H9 (cell line): Measurements from ENCODE around the gene SLC9B1. TPM values are rescaled to one million over a fixed set of nuclear protein-coding genes. Genes with fewer than 3 reads are reported as not detected.
A peak's percentile ranks its signal among the peaks of the same experiment; 100 is the strongest.

Source experiments
- DNase-seq: peaks from one replicate; pipeline ENCODE4 v3.0.0-alpha.2; 2017
- H2AFZ ChIP-seq: one replicate; pipeline ENCODE4 v1.6.1; 2013; ENCODE audit warnings: mild to moderate bottlenecking, low read length, control low read depth, moderate library complexity
- H2AK5ac ChIP-seq: 2 replicates; pipeline ENCODE4 v1.6.1; 2013; ENCODE audit warnings: low read length, control low read depth, mixed read lengths; ENCODE audit not compliant: insufficient read length
- H2BK120ac ChIP-seq: one replicate; pipeline ENCODE4 v1.6.1; 2013; ENCODE audit warnings: low read depth, mild to moderate bottlenecking, low read length, control low read depth, inconsistent platforms; ENCODE audit not compliant: poor library complexity, severe bottlenecking
- H2BK12ac ChIP-seq: 2 replicates; pipeline ENCODE4 v1.6.1; 2013; ENCODE audit warnings: low read length, control low read depth, mixed read lengths, low read depth; ENCODE audit not compliant: insufficient read length
- H2BK15ac ChIP-seq: 2 replicates; pipeline ENCODE4 v1.6.1; 2013; ENCODE audit warnings: low read depth, low read length, control low read depth
- H2BK20ac ChIP-seq: one replicate; pipeline ENCODE4 v1.6.1; 2013; ENCODE audit warnings: low read depth, mild to moderate bottlenecking, low read length, control low read depth, inconsistent platforms; ENCODE audit not compliant: poor library complexity, severe bottlenecking
- H2BK5ac ChIP-seq: 2 replicates; pipeline ENCODE4 v1.6.1; 2013; ENCODE audit warnings: low read length, control low read depth, mixed read lengths; ENCODE audit not compliant: insufficient read length
- H3K14ac ChIP-seq: 2 replicates; pipeline ENCODE4 v1.6.1; 2013; ENCODE audit warnings: low read length, control low read depth; ENCODE audit not compliant: insufficient read depth
- H3K18ac ChIP-seq: 2 replicates; pipeline ENCODE4 v1.6.1; 2013; ENCODE audit warnings: low read depth, mild to moderate bottlenecking, mixed read lengths, low read length, control low read depth; ENCODE audit not compliant: insufficient read length
- H3K23ac ChIP-seq: 2 replicates; pipeline ENCODE4 v1.6.1; 2013; ENCODE audit warnings: low read length, control low read depth, mixed read lengths, low read depth; ENCODE audit not compliant: insufficient read length
- H3K23me2 ChIP-seq: 2 replicates; pipeline ENCODE4 v1.6.1; 2013; ENCODE audit warnings: low read depth, mild to moderate bottlenecking, mixed read lengths, low read length, control low read depth; ENCODE audit not compliant: insufficient read length, poor library complexity, severe bottlenecking
- H3K27ac ChIP-seq: 2 replicates; pipeline ENCODE4 v1.5.1; 2013; ENCODE audit warnings: low read length, control low read depth, mixed read lengths, low read depth; ENCODE audit not compliant: insufficient read length
- H3K27me3 ChIP-seq: 2 replicates; pipeline ENCODE4 v1.6.1; 2013; ENCODE audit warnings: low read length, control low read depth, inconsistent platforms; ENCODE audit not compliant: insufficient read depth
- H3K4ac ChIP-seq: 2 replicates; pipeline ENCODE4 v1.6.1; 2013; ENCODE audit warnings: low read depth, mild to moderate bottlenecking, control low read depth, inconsistent platforms, low read length, moderate library complexity
- H3K4me1 ChIP-seq: 2 replicates; pipeline ENCODE4 v1.6.1; 2013; ENCODE audit warnings: low read length, control low read depth, inconsistent platforms; ENCODE audit not compliant: insufficient read depth
- H3K4me2 ChIP-seq: 2 replicates; pipeline ENCODE4 v1.6.1; 2013; ENCODE audit warnings: low read length, control low read depth, mixed read lengths; ENCODE audit not compliant: insufficient read length, insufficient read depth
- H3K56ac ChIP-seq: 2 replicates; pipeline ENCODE4 v1.6.1; 2013; ENCODE audit warnings: low read depth, mild to moderate bottlenecking, mixed read lengths, low read length, control low read depth; ENCODE audit not compliant: insufficient read length
- H3K79me1 ChIP-seq: 2 replicates; pipeline ENCODE4 v1.6.1; 2013; ENCODE audit warnings: low read depth, mild to moderate bottlenecking, moderate library complexity, low read length, control low read depth, inconsistent platforms; ENCODE audit not compliant: insufficient read depth, poor library complexity, severe bottlenecking
- H3K79me2 ChIP-seq: 2 replicates; pipeline ENCODE4 v1.6.1; 2013; ENCODE audit warnings: low read length, control low read depth, inconsistent platforms; ENCODE audit not compliant: insufficient read depth
- H3K9ac ChIP-seq: 2 replicates; pipeline ENCODE4 v1.6.1; 2013; ENCODE audit warnings: low read length, control low read depth, mixed read lengths; ENCODE audit not compliant: insufficient read length; ENCODE audit errors: extremely low read depth
- H3K9me3 ChIP-seq: one replicate; pipeline ENCODE4 v1.6.1; 2013; ENCODE audit warnings: low read depth, low read length, inconsistent platforms; ENCODE audit not compliant: control insufficient read depth
- H3T11ph ChIP-seq: one replicate; pipeline ENCODE4 v1.6.1; 2013; ENCODE audit warnings: mild to moderate bottlenecking, low read length, control low read depth, inconsistent platforms
- H4K20me1 ChIP-seq: one replicate; pipeline ENCODE4 v1.6.1; 2013; ENCODE audit not compliant: control insufficient read depth, insufficient read length, insufficient read depth
- H4K5ac ChIP-seq: 2 replicates; pipeline ENCODE4 v1.6.1; 2013; ENCODE audit warnings: low read depth, mild to moderate bottlenecking, mixed read lengths, low read length, control low read depth; ENCODE audit not compliant: insufficient read length
- H4K8ac ChIP-seq: replicated peaks from 2 replicates; pipeline ENCODE4 v1.6.1; 2013; ENCODE audit warnings: low read length, control low read depth, mixed read lengths, low read depth; ENCODE audit not compliant: insufficient read length
- H4K91ac ChIP-seq: 2 replicates; pipeline ENCODE4 v1.6.1; 2013; ENCODE audit warnings: low read depth, mild to moderate bottlenecking, moderate library complexity, mixed read lengths, low read length, control low read depth; ENCODE audit not compliant: insufficient read length
- H3K27ac Mint-ChIP-seq, 3 experiments: 2 replicates in 2 of 3; 3 replicates in 1 of 3; pipeline ENCODE4 v1.8.0; 2020 to 2021; ENCODE audit warnings: mixed read lengths in 3 of 3, mild to moderate bottlenecking in 1 of 3, moderate library complexity in 1 of 3
- H3K27me3 Mint-ChIP-seq: 2 replicates; pipeline ENCODE4 v1.8.0; 2021; ENCODE audit warnings: low read depth, mild to moderate bottlenecking, moderate library complexity, mixed read lengths
- H3K36me3 Mint-ChIP-seq, 3 experiments: 2 replicates in 2 of 3; 3 replicates in 1 of 3; pipeline ENCODE4 v1.8.0; 2020 to 2021; ENCODE audit warnings: low read depth in 3 of 3, mixed read lengths in 3 of 3; ENCODE audit not compliant: insufficient read depth in 1 of 3
- H3K4me1 Mint-ChIP-seq, 2 experiments: 2 replicates each; pipeline ENCODE4 v1.8.0; 2020; ENCODE audit warnings: mixed read lengths in 2 of 2
- H3K4me3 Mint-ChIP-seq, 2 experiments: 2 replicates in 1 of 2; 3 replicates in 1 of 2; pipeline ENCODE4 v1.8.0; 2020 to 2021; ENCODE audit warnings: mild to moderate bottlenecking in 2 of 2, mixed read lengths in 2 of 2, moderate library complexity in 1 of 2
- H3K9me3 Mint-ChIP-seq, 2 experiments: 2 replicates in 1 of 2; 3 replicates in 1 of 2; pipeline ENCODE4 v1.8.0; 2020; ENCODE audit warnings: mild to moderate bottlenecking in 2 of 2, mixed read lengths in 2 of 2, moderate library complexity in 1 of 2
- CTCF ChIP-seq: fragments of 200-600 bp; sonication (generic); conservative IDR thresholded peaks from 3 replicates; pipeline ENCODE4 v1.8.0; 2021; ENCODE audit warnings: antibody characterized with exemption, mild to moderate bottlenecking
- WGBS: extraction: QIAGEN DNeasy Blood & Tissue Kit; methylation state at CpG from one replicate; pipeline ENCODE4 v1.1.7; 2013; ENCODE audit warnings: missing lambda C conversion rate, low lambda C conversion rate, mixed read lengths; ENCODE audit not compliant: insufficient read length; ENCODE audit errors: extremely low coverage; 5-methylcytosine and 5-hydroxymethylcytosine counted together
- total RNA-seq: library from RNA; stranded (reverse); gene quantifications from 2 replicates; pipeline ENCODE4 v1.2.1, GENCODE V29; 2021

SLC9B1 gene
- total RNA-seq, 1 experiment from 2014 or later = 0.59 TPM

- Histone ChIP-seq H3K9ac (no peak overlapping the region), H3K23ac (no peak overlapping the region), H2BK5ac (no peak overlapping the region), H3K27ac (no peak overlapping the region), H4K8ac (no peak overlapping the region), H3K9me3 (no peaks in the 10 kb centered on the region), H3K56ac (no peak overlapping the region), H2BK15ac (no peak overlapping the region), H3K18ac (no peak overlapping the region), H2BK12ac (no peak overlapping the region), H3K23me2 (no peaks in the 10 kb centered on the region), H3K27me3 (no peaks in the 10 kb centered on the region), H3K79me1 (no peaks in the 10 kb centered on the region), H3K4me2 (no peak overlapping the region), H2BK120ac (no peak overlapping the region), H3K79me2 (no peaks in the 10 kb centered on the region), H4K91ac (no peak overlapping the region), H4K5ac (no peak overlapping the region), H3K4ac (no peak overlapping the region), H4K20me1 (no peaks in the 10 kb centered on the region), H3K4me1 (no peaks in the 10 kb centered on the region), H2AK5ac (no peak overlapping the region), H3K14ac (no peak overlapping the region), H3T11ph (no peak overlapping the region), H2AFZ (no peak overlapping the region), H2BK20ac (peak overlapping the region; percentile 11)
- no peak for TF ChIP-seq CTCF
- no peak for DNase-seq
- no peaks in the 10 kb centered on the region; a peak in 1 of 5 replicates for H3K9me3 Mint-ChIP-seq
- no peaks in the 10 kb centered on the region; a peak in 1 of 7 replicates for H3K36me3 Mint-ChIP-seq
- no peaks in the 10 kb centered on the region for H3K4me1 Mint-ChIP-seq
- no peak overlapping the region for H3K27ac Mint-ChIP-seq
- WGBS = no CpG with 5 or more reads among the region's 3 CpGs
- H3K27me3 Mint-ChIP-seq = no peaks in the 10 kb centered on the region
- no peak overlapping the region for H3K4me3 Mint-ChIP-seq
These were observed 34.5 kb upstream of the SLC9B1 start for GRCh38 chr4:103054030-103054429.
